ENCODE results near the gene TH.

GRCh38 chr11:2207212-2207611 is 35.6 kb upstream of the TH start:
- TF ChIP-seq, protein P1, sequence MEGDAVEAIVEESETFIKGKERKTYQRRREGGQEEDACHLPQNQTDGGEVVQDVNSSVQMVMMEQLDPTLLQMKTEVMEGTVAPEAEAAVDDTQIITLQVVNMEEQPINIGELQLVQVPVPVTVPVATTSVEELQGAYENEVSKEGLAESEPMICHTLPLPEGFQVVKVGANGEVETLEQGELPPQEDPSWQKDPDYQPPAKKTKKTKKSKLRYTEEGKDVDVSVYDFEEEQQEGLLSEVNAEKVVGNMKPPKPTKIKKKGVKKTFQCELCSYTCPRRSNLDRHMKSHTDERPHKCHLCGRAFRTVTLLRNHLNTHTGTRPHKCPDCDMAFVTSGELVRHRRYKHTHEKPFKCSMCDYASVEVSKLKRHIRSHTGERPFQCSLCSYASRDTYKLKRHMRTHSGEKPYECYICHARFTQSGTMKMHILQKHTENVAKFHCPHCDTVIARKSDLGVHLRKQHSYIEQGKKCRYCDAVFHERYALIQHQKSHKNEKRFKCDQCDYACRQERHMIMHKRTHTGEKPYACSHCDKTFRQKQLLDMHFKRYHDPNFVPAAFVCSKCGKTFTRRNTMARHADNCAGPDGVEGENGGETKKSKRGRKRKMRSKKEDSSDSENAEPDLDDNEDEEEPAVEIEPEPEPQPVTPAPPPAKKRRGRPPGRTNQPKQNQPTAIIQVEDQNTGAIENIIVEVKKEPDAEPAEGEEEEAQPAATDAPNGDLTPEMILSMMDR (conservative IDR thresholded peaks at IDR 0.05; ENCODE audit: low read length): no peak
- no peak for TF ChIP-seq EZH2phosphoT487 (IDR thresholded peaks at IDR 0.05; ENCODE audit: borderline replicate concordance, low read depth, low read length)

Measured in OCI-LY7 (cell line).